GM19468 (cell line): ENCODE data around the gene MPL.

Experiments used
- ATAC-seq: cut with Tn5 transposase; IDR thresholded peaks from one replicate; pipeline ENCODE4 v1.9.1; 2021; ENCODE audit warnings: mild to moderate bottlenecking, moderate library complexity, moderate number of reproducible peaks; ENCODE audit not compliant: unreplicated experiment; ENCODE audit errors: extremely low read depth

MPL gene

DNA sequence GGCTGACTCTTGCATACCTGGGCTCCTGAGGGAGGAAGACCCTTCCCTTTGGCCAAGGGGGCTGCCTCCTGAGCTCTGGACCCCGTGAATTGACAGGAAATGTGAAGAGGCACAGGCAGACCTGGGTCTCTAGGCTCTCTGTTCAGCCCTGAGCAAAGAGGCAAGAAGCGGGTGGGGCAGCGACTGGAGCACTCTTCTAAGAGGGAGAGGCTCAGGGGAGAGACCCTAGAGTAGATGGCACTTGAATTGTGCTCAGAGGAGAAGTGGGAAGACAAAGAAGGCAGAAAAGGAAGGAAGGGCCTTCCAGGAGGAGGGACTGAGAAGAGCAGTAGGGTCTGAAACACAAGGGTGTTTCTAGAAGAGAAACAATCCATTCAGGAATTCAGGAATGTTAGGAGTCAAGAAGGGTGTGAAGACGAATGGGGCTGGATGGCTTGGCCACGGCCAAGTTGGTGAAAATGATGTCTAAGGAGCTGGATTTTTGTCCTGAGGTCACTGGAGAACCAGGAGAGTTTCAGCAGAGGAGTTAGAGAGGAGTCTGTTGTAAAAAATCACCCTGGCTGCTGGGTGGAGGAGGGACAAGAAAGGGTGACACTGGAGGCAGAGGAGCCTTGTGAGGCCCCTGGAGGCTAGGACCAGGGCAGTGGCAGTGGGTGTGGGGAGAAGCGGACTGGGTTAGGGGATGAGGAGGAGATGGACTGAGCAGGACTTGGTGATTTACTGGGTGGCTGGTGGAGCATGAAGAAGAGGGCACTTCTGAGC is 31.5 kb upstream of the MPL start:
- ATAC-seq, result no peak

- ATAC-seq, result no peak
These were observed 30.7 kb upstream of the MPL start for GRCh38 chr1:43306688-43307457.

DNA sequence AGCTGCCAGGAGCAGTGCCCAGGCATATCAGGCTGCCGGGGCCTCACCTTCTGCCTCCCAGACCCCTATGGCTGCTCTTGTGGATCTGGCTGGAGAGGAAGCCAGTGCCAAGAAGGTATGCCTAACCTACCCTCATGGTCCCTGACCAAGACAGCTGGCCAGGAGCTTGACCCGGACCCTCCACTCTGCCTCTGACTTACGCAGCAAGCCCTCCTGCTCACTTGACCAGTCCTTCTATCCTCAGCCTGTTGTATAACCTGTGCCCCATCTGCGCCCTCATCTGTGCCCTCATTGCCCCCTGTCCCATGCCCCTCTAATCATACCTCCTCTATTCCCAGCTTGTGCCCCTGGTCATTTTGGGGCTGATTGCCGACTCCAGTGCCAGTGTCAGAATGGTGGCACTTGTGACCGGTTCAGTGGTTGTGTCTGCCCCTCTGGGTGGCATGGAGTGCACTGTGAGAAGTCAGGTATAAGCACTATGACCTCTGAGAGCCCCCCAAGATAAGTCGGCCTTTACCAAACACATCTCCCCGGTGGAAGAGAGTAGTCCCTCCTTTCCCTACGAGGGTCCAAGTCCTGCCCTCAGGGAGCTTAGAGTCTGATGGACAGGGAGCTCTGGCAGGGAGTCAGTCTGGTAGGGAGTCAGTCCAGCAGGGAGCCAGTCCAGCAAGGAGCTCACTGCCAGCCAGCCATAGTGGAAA is 30.0 kb upstream of the MPL start:
- no peak for ATAC-seq

DNA sequence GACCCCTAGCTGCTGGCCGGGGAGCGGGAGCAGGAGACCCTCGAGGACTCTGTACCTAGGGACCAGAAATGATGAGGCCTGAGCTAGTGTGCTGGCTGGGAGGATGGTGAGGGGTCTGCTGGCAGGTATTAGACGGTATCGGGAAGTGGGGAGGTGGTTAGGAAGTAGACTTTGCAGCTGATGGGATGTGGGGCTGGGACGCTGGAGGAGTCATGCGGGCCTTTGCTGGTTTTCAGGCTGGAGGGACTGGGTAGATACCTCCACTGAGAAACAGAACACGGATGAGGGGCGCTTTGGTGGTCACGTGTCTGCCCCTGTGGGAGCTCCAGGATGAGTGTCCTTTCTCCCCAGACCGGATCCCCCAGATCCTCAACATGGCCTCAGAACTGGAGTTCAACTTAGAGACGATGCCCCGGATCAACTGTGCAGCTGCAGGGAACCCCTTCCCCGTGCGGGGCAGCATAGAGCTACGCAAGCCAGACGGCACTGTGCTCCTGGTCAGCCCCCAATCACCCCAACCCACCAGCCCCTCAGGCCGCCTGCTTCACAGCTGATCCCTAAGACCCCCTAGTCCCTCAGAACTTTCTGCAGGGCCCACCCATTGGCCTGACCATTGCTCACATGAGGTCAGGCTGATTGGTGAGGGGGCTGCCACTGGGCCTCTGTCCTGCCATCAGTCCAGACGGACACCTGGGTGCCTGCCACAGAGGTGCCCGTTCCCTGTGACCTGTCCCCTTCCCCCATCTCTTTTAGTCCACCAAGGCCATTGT is 28.8 kb upstream of the MPL start:
- ATAC-seq, result no peak

GRCh38 chr1:43309405-43310025 is 28.1 kb upstream of the MPL start:
- no peak for ATAC-seq

DNA sequence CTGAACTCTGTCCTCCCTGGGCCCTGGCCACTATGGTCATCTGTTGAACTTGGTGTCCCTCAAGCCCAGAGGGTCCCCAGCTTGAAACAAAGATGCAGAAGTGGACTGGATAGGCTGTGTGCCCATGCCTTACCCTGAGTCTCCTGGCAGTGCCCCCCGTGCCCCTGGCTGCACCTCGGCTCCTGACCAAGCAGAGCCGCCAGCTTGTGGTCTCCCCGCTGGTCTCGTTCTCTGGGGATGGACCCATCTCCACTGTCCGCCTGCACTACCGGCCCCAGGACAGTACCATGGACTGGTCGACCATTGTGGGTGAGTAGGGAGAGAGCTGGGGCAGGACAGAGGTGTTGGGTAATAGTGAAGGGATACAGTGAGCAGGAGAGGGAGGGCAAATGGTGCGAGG is 26.1 kb upstream of the MPL start:
- ATAC-seq, result no peak

GRCh38 chr1:43312212-43312623 is 25.4 kb upstream of the MPL start:
- ATAC-seq, result no peak

DNA sequence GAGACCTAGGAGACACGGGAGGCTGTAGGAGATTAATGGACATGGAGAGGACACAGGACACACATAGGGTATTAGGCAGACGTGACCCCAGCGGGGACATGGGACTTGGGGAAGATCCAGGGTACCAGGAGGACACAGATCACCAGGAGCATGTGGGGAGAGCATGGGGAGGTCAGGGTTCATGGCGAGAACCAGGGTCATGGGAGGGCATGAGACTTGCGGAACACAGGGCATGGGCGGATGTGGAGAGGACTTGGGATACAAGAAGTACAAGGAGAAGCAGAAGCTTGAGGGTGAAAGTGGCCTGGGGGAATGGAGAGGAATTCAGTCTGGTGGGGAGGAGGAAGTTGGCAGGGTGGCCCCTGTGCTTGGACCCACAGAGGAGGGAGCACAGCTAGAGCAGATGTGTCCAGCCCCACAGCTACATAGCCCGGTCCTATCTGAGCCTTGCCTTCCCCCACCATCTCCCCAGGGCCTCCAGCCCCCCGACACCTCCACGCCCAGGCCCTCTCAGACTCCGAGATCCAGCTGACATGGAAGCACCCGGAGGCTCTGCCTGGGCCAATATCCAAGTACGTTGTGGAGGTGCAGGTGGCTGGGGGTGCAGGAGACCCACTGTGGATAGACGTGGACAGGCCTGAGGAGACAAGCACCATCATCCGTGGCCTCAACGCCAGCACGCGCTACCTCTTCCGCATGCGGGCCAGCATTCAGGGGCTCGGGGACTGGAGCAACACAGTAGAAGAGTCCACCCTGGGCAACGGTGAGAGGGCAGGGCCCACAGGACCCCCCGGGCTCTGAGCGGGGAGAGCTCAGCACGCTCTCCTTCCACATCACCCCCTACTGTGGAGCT is 24.7 kb upstream of the MPL start:
- ATAC-seq, result no peak

DNA sequence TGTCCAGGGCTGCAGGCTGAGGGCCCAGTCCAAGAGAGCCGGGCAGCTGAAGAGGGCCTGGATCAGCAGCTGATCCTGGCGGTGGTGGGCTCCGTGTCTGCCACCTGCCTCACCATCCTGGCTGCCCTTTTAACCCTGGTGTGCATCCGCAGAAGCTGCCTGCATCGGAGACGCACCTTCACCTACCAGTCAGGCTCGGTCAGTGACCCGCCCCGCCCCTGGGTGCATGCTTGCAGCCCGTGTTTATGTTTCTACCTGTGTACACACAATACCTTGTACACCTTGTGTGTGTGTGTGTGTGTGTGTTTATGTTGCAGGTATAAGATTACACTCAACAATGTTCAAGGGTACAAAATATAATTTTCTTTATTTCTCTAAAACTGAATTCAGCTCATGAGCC is 23.8 kb upstream of the MPL start:
- ATAC-seq, result no peak

GRCh38 chr1:43314233-43314632 is 23.4 kb upstream of the MPL start:
- no peak for ATAC-seq

DNA sequence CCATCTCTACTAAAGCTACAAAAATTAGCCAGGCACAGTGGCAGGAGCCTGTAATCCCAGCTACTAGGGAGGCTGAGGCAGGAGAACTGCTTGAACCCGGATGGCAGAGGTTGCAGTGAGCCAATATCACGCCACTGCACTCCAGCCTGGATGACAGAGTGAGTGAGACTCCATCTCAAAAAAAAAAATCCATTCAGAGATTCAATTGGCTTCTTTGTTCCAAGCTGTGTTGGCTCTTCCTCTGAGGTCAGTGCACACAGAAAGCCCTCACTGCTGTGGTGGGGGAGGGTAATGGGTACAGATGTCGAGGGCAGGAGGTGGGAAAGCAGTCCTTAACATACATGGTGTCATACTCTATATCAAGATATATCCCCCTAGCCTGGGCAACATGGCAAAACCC is 22.1 kb upstream of the MPL start:
- no peak for ATAC-seq

DNA sequence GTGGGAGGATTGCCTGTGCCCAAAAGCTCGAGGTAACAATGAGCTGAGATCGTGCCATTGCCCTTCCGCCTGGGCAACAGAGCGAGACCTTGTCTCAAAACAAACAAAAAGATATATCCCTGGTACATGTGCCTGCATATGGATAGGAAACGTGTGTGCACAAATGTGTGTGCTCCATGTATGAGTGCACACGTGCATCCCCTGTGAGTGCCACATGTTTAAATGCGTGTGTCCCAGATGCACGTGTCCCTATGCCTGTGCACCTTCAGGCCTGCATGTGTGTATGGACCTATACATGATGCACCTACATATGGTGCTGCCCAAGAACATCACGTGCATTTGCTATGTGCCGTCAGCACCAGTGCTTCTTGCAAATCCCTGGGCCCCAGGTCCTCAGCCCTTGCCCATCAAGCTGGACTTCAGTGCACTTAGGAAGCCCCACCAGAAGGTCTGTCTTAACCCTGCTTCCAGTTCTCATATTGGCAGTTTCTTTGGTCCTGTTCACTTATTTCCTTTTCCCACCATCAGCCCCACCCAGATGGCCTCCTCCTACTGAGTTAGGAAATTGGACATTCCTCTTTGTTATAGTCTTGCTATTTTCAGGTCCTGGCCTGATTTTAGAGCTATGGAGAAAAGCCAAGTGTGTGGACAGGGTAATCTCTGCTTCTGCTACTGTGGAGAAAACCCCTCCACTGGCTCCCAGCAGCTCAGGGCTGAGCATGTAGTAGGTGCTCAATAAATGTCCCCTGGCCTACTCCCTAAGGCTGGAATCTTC is 21.5 kb upstream of the MPL start:
- ATAC-seq, result no peak

DNA sequence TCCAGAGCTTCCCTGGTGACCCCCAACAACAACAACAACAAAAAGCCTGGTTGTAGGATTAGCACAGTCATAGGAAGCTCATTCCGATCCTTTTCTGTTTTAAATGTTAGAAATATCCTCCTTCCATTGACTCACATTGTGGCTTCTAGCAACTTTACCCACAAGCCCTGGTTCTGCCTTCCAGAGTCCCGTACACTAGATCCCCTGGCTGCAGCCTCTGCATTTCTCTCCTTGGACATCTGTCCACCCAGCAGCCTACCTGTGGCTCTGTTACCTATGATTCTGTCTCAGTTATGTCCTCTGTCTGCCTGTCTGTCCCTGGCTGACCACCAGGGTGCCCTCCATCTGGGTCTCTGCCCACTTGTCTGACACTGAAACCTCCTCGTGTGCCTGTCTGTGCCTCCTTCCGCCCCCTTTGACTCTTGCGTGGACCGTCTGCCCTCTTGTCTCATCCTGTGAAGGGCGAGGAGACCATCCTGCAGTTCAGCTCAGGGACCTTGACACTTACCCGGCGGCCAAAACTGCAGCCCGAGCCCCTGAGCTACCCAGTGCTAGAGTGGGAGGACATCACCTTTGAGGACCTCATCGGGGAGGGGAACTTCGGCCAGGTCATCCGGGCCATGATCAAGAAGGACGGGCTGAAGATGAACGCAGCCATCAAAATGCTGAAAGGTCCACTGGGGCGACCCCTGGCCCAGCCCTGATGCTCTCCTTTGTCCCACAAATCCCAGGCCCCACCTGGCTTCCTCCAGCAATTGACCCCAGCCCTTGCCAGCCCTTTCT is 20.7 kb upstream of the MPL start:
- ATAC-seq, result no peak

DNA sequence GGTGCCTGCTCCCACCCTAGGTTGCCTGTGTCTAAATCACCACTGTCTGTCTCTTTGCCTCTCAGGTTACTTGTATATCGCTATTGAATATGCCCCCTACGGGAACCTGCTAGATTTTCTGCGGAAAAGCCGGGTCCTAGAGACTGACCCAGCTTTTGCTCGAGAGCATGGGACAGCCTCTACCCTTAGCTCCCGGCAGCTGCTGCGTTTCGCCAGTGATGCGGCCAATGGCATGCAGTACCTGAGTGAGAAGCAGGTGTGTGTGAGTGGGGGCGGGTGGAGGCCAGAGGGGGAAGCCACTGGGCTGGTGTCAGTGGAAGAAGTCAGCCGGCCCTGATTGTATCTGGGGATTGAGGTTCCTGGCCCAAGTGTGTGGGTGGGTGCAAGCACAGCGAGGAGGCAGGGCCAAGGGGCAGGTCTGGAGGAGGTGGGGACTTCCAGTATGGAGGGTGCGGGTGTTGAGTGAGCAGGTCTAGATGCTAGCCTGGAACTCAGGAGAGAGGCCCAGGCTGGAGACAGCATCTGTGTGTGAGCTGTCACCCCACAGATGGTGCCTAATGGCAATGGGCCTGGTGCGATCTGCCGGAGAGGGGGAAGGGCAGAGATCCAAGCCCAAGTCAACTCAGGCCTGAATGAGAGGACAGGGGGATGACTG is 19.7 kb upstream of the MPL start:
- no peak for ATAC-seq

GRCh38 chr1:43318831-43319230 is 18.8 kb upstream of the MPL start:
- ATAC-seq, result no peak

GRCh38 chr1:43319288-43319687 is 18.3 kb upstream of the MPL start:
- no peak for ATAC-seq

- ATAC-seq, result no peak
These were observed 17.9 kb upstream of the MPL start for GRCh38 chr1:43319766-43320165.
